Right atrium auricular region (tissue), 2 donors: ENCODE results near the gene IL20. TPM values are rescaled to one million over a fixed set of nuclear protein-coding genes. Genes with fewer than 3 reads are reported as not detected.

Experiments used
- DNase-seq: peaks from one replicate; pipeline ENCODE4 v3.0.0-alpha.2; 2019; ENCODE audit warnings: low spot score
- H3K27ac ChIP-seq, 2 donors: fragments of 200-600 bp; sonication (generic); 1 replicate in 1 of 2; 2 replicates in 1 of 2; pipeline ENCODE4 v1.5.1; 2016 to 2019
- H3K27me3 ChIP-seq, 2 donors: fragments of 200-600 bp; sonication (generic); one replicate each; pipeline versions ENCODE4 v1.5.1 to v1.6.0; 2017 to 2019
- H3K36me3 ChIP-seq: fragments of 200-600 bp; sonication (generic); one replicate; pipeline ENCODE4 v1.5.1; 2016
- H3K4me1 ChIP-seq, 2 donors: fragments of 200-600 bp; sonication (generic); one replicate each; pipeline versions ENCODE4 v1.5.1 to v1.6.0; 2017 to 2019
- H3K4me3 ChIP-seq, 2 donors: fragments of 200-600 bp; sonication (generic); 1 replicate in 1 of 2; 2 replicates in 1 of 2; pipeline ENCODE4 v1.5.1; 2017 to 2019; ENCODE audit warnings: mild to moderate bottlenecking in 1 of 2, moderate library complexity in 1 of 2
- H3K9me3 ChIP-seq, 2 donors: fragments of 200-600 bp; sonication (generic); one replicate each; pipeline ENCODE4 v1.5.1; 2019
- total RNA-seq, 2 donors: library from RNA; depleted of rRNA; stranded (reverse); fragments of >200 nt; gene quantifications; one replicate each; pipeline ENCODE4 v1.1.0, GENCODE V29; 2016
- TF ChIP-seq, protein P1 (sequence below), 2 donors: fragments of 200-600 bp; sonication (generic); IDR thresholded peaks; one replicate each; pipeline ENCODE4 v1.5.1; 2019; ENCODE audit warnings: antibody characterized with exemption in 2 of 2

Gene IL20
- total RNA-seq, 2 donors from 2014 or later: 0.20 TPM; not detected in 1

DNA sequence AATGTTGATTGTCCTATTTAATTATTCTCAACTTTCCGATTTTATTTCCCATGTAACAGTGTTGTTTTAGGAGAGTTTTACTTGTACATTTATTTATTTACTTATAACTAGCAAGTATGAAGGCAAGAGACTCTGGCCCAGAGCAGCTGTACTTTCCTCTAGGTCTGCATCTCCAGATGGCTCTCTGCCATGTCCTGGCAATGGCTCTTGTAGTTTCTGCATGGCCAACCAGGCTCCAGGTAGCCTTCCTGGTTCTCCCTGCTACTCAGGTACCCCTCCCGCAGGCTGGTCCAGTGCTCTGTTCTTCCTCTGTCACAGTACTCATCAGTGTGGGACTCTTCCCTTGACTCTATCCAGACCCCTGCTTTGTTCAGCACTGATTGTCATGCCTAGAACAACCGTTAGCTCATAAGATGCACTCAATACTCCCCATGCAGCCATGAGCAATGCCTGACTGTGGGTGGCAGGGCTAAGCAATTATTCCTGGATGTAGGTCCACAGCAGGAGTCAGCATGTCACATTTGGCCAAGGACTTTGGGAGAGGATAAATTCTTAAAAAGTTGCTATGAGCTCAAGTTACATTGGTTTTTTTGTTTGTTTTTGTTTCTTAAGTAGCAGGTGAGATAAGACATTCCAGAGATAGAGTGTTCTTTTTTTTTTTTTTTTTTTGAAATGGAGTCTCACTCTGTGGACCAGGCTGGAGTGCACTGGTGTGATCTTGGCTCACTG, 10.9 kb upstream of the IL20 start:
- DNase-seq: no peak
- Histone ChIP-seq H3K4me1 (no peaks in the 10 kb centered on the region), H3K27me3 (no peaks in the 10 kb centered on the region)

GRCh38 chr1:206855859-206856258, 9.6 kb upstream of the IL20 start:
- no peaks in the 10 kb centered on the region for H3K27me3 ChIP-seq
- no peaks in the 10 kb centered on the region for H3K36me3 ChIP-seq
- TF ChIP-seq, protein P1, sequence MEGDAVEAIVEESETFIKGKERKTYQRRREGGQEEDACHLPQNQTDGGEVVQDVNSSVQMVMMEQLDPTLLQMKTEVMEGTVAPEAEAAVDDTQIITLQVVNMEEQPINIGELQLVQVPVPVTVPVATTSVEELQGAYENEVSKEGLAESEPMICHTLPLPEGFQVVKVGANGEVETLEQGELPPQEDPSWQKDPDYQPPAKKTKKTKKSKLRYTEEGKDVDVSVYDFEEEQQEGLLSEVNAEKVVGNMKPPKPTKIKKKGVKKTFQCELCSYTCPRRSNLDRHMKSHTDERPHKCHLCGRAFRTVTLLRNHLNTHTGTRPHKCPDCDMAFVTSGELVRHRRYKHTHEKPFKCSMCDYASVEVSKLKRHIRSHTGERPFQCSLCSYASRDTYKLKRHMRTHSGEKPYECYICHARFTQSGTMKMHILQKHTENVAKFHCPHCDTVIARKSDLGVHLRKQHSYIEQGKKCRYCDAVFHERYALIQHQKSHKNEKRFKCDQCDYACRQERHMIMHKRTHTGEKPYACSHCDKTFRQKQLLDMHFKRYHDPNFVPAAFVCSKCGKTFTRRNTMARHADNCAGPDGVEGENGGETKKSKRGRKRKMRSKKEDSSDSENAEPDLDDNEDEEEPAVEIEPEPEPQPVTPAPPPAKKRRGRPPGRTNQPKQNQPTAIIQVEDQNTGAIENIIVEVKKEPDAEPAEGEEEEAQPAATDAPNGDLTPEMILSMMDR (IDR thresholded peaks at IDR 0.05): no peak
- DNase-seq: no peak
- no peaks in the 10 kb centered on the region for H3K4me1 ChIP-seq
- H3K27ac ChIP-seq: no peak overlapping the region
- H3K4me3 ChIP-seq: no peak overlapping the region
- peaks cover 0 to 10% of the 10 kb centered on the region in 2 donors for H3K9me3 ChIP-seq

More for the DNA sequence above, 10.9 kb upstream of the IL20 start:
- Histone ChIP-seq H3K36me3 (no peaks in the 10 kb centered on the region), H3K4me3 (no peak overlapping the region), H3K27ac (no peak overlapping the region), H3K9me3 (peaks cover 0 to 10% of the 10 kb centered on the region in 2 donors)
- TF ChIP-seq, protein P1 (IDR thresholded peaks at IDR 0.05): no peak

DNA sequence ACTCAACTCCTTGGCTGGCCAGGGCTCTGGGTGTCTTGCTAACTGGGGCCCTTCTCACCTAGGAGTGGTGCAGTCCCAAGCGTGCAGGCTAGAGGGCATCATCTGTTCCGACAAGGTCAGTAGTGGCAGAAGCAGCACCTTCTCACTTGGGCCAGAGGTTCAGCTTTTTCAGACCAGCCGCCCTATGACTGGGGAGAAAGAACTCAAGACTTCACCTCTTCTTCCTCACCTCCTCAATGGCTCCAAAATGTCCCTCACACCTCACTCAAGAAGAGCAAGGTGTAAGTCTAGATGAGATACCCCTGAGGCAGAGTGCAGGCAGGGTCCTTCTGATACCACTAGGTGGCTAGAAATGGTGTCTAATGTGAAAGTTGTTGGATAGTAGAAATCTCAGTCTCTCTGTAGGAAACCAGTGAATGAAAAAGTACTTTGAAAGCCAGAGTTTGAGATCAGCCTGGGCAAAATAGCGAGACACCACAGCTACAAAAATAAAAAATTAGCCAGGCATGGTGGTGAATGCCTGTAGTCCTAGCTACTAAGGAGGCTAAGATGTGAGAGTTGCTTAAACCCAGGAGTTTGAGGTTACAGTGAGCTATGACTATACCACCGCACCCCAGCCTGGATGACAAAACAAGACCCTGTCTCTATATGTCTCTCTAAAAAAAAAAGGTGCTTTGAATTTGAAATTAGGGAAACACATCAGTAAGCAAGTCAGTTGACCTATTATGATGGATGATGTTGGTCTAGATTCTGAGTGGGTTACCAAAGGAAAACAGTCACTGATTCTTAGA, 8.6 kb upstream of the IL20 start:
- no peak for DNase-seq
- TF ChIP-seq, protein P1 (IDR thresholded peaks at IDR 0.05): no peak
- no peaks in the 10 kb centered on the region for H3K36me3 ChIP-seq

GRCh38 chr1:206859082-206859521, 6.3 kb upstream of the IL20 start:
- H3K4me3 ChIP-seq: no peak overlapping the region
- TF ChIP-seq, protein P1 (IDR thresholded peaks at IDR 0.05): no peak
- no peaks in the 10 kb centered on the region for H3K36me3 ChIP-seq
- no peaks in the 10 kb centered on the region for H3K27me3 ChIP-seq
- no peaks in the 10 kb centered on the region for H3K4me1 ChIP-seq
- no peak for DNase-seq
- H3K27ac ChIP-seq: no peak overlapping the region
- no peaks in the 10 kb centered on the region for H3K9me3 ChIP-seq

More for the DNA sequence above, 8.6 kb upstream of the IL20 start:
- H3K4me3 ChIP-seq: no peak overlapping the region
- H3K27ac ChIP-seq: no peak overlapping the region
- H3K27me3 ChIP-seq: no peaks in the 10 kb centered on the region
- H3K9me3 ChIP-seq: peaks cover 0 to 10% of the 10 kb centered on the region in 2 donors
- no peaks in the 10 kb centered on the region for H3K4me1 ChIP-seq

GRCh38 chr1:206860165-206860564, 5.3 kb upstream of the IL20 start:
- H3K4me1 ChIP-seq: no peaks in the 10 kb centered on the region
- TF ChIP-seq, protein P1 (IDR thresholded peaks at IDR 0.05): no peak
- no peak for DNase-seq
- H3K27me3 ChIP-seq: no peaks in the 10 kb centered on the region
- no peak overlapping the region for H3K27ac ChIP-seq
- H3K9me3 ChIP-seq: no peaks in the 10 kb centered on the region
- no peak overlapping the region for H3K4me3 ChIP-seq
- no peaks in the 10 kb centered on the region for H3K36me3 ChIP-seq
